G401.6 (cell line): Measurements from ENCODE around the gene PEX11B.
"Not testable (repeated sequence)": the region's sequence is repeated elsewhere in the genome, so short reads cannot be mapped to it uniquely, and the experiment has no call there.

ENCODE experiments used
- FAIRE-seq: peaks from 2 replicates; lab custom pipeline; 2012; peaks lifted over from hg19 to GRCh38; lab: Jason Lieb, UNC

Gene PEX11B

GRCh38 chr1:145952903-145953302 is 34.4 kb upstream of the PEX11B start:
- FAIRE-seq = no peak

- no peak for FAIRE-seq
Observed at GRCh38 chr1:145951526-145951925, 33.0 kb upstream of the PEX11B start.

GRCh38 chr1:145949219-145949618 is 30.7 kb upstream of the PEX11B start:
- FAIRE-seq = no peak

DNA sequence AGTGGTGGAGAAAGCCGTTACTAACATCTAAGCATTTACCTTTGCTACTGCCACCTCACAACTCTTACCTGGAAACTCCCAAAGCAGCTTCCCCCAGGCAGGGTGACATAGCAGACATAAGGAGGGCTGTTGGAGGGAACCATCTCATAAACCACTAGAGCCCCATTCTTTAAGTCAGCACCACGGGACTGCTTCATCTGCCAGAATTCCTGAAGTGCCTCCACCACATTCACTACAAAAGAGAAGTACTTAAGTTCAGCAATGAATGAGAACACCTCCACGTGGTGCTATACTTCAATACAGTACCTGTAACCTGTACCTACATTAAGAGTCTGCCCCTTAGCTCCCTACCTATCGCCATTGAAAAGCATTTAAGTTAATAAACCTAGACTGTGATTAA is 29.0 kb upstream of the PEX11B start:
- FAIRE-seq = no peak

DNA sequence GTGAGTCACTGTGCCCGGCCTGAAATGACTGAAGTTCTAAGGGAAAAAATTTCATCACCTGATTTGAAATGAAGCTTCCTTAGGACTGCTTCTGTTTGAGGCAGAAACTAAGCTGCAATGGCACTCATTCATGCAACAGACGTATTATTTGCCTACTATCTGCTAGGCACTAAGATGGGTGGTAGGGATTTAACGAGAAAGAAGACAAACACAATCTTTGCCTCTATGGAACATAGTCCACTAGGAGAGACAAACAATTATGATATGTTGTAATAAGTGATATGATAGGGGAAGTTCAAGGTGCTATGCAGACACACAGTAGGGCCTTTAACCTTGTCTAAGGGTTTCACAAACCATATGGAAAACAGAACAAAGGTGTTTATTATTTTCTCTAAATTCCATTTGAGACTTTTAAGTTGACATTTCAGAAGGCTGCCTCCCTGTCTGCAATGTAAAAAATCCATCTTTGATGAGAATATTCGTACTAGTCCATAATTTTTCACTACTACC is 28.0 kb upstream of the PEX11B start:
- no peak for FAIRE-seq

DNA sequence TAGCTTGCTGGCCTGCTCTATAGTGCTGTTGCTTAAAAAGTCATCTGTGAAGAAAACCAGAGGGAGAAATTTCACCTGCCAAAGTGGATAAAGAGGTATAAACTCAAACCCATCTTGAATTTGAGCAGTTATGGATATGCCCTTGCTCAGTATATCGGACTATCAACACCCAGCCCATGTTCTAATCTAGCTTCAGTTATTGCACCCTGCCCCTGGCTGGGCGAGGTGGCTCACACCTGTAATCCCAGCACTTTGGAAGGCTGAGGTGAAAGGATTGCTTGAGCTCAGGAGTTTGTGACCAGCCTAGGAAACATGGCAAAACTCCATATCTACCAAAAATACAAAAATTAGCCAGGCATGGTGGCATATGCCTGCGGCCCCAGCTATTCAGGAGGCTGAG is 26.0 kb upstream of the PEX11B start:
- no peak for FAIRE-seq

- FAIRE-seq = no peak
Observed at GRCh38 chr1:145942871-145943270, 24.4 kb upstream of the PEX11B start.

- no peak for FAIRE-seq
Observed at GRCh38 chr1:145942405-145942804, 23.9 kb upstream of the PEX11B start.

- FAIRE-seq = no peak
Observed at GRCh38 chr1:145937436-145937835, 18.9 kb upstream of the PEX11B start.

DNA sequence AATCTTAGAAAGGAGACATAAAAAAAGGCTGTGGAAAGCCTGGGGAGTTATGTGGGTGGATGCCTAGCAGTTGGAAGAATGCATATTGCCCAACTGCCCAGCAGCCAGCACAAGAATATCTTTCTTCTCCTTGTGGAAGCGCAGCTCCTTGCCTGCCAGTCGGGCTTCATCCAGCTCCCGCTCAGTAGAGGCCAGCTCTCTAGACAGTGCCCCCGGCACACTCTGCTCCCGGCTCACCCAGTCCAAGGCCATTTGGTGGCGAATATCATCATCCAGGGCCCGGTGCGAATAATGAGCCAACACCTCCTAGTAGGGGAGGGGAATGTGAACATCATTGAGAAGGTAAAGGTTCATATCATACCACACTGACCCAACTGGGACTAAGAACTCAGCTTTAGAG is 17.7 kb upstream of the PEX11B start:
- no peak for FAIRE-seq

DNA sequence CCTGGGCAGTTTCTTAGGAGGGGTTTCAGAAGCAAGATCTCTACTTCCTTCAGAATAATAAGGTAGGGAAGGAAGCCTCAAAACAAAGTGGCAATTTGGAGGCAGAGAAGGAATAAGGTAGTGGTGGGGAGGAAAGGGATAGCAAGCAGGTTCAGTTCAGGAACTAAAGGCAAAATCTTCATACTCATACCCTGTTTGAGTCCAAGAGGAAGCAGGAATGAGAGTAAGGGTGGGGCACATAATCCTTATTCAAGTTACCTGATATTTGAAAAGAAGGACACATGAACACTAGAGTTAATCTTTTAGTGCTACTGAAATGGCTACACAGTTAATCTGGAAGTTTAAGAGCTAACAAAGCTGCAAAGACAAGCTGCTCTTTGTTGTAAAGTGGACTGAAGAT is 17.2 kb upstream of the PEX11B start:
- FAIRE-seq = no peak

- FAIRE-seq = not testable (repeated sequence)
Observed at GRCh38 chr1:145932522-145933009, 14.0 kb upstream of the PEX11B start.

DNA sequence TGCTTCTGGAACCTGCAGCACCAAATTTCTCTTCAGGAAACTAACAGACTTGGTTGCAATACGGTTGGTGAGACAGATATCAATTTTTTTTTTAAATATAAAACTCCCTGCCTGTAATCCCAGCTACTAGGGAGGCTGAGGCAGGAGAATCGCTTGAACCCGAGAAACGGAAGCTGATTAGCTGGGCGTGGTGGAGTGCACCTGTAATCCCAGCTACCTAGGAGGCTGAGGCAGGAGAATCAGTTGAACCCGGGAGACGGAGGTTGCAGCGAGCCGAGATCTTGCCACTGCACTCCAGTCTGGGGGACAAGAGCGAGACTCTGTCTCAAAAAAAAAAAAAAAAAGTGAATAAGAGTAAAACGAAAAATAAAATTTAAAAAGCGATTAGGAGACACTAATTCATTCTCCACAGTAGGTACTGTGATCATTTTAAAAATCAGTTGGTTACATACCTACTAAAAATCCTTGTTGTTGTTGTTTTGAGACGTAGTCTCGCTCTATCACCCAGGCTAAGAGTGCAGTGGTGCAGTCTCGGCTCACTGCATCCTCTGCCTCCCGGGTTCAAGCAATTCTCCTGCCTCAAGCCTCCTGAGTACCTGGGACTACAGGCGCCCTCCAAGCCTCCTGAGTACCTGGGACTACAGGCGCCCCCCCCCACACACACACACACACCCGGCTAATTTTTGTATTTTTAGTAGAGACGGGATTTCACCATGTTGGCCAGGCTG is 9.6 kb upstream of the PEX11B start:
- no peak for FAIRE-seq

- FAIRE-seq = peak; percentile 96
Observed at GRCh38 chr1:145927063-145927886, 8.8 kb upstream of the PEX11B start, which contains the start of gene RBM8A. Gene RBM8A, minus strand, starts transcription at chr1:145927484. Its CDS starts 58 bp downstream, at chr1:145927426.

- FAIRE-seq = no peak
Observed at GRCh38 chr1:145926686-145927062, 8.2 kb upstream of the PEX11B start.

DNA sequence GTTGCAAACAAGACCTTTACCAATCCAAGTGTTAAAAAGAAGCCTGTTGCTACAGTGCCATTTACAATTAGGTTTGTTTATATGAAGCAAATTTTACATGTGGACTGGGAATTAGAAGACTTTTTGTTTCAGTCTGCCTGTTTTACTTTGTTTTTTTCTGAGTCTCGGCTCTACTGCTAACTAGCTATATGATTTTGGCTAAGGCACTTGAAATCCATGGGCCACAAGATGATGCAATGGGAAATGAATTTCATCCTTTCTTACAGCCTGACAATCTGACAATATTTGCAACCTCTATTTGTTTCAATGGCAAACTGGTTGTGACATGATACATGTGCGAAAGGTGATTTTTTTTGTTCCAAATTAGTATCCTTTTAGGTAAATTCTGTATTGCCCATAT is 3.7 kb upstream of the PEX11B start:
- FAIRE-seq = no peak

DNA sequence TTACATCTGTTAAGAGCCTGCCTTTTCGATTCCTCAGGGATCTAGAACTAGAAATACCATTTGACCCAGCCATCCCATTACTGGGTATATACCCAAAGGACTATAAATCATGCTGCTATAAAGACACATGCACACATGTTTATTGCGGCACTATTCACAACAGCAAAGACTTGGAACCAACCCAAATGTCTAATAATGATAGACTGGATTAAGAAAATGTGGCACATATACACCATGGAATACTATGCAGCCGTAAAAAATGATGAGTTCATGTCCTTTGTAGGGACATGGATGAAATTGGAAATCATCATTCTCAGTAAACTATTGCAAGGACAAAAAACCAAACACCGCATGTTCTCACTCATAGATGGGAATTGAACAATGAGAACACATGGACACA is 1.8 kb upstream of the PEX11B start:
- not testable (repeated sequence) for FAIRE-seq

DNA sequence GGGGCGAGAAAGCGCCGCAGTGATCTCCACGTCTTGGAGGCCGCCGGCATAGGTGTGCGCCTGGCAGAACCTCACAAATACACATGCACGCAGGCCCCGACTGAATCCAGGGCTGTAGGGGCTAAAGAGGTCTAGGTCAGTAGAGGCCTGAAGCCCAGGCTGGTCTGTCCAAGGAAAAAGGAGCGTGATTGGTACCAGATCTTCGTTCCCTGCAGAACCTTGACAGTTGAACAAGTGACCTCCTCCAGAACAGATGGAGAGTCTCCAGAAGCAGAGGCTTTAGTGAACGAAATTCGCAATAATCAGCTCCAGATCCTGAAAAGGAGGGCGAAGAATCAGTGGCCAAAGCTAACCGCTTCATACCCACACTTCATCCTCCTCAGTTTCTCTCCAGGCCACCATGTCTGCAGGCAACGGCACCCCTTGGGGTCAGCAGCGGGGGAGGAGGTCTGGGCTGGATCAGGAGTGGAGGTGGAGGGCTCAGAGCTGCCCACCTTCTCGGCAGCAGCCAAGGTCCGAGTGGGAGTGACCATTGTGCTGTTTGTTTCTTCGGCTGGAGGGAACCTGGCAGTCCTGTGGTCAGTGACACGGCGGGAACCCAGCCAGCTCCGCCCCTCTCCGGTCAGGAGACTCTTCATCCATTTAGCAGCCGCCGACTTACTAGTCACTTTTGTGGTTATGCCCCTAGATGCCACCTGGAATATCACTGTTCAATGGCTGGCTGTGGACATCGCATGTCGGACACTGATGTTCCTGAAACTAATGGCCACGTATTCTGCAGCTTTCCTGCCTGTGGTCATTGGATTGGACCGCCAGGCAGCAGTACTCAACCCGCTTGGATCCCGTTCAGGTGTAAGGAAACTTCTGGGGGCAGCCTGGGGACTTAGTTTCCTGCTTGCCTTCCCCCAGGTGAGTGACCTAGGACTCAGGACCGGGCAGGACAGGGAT is 749 bp upstream of the PEX11B start:
- FAIRE-seq = no peak

DNA sequence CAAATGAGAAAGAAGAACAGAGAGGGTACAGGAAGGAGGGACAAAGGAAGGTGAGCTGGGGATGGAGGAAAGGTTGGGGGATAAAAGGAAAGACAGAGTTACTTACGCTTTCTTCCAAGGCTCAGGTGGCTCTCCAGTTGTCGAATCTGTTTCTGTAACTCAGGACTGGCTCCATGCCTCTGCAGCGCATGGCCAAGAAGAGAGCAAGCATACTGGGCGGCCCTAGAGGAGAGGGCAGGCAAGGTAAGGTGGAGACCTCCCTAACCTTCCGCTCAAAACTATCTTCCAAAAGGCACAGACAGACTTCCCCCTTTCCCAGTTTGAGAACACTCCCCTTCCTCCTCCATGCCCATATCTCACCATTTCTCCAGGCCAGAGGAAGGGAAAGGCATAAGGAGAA is 922 bp downstream of the PEX11B start:
- FAIRE-seq = no peak

DNA sequence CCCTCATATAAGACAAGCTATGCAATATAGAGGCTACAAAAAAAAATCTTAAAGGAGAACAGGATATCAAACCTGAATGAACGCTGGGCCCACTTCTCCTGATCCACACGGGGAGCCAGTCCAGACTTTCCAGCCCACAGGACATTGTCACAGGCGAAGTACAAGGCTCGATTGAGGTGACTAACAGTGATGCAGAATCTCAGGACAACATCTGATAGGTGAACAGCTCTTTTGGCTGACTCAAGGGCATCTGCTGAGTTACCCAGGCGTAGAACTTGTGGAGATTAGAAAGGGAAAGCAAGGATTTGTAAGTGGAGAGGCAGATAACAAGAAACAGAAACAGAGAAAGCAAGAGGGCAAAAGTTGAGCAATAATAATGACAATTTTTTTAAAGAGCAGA is 1.8 kb downstream of the PEX11B start:
- no peak for FAIRE-seq

- no peak for FAIRE-seq
Observed at GRCh38 chr1:145912128-145912641, 6.3 kb downstream of the PEX11B start.

- FAIRE-seq = no peak
Observed at GRCh38 chr1:145908653-145909052, 9.9 kb downstream of the PEX11B start.
